Kidney (tissue), 14 donors: ENCODE measurements around the gene TRERF1. TPM values are rescaled to one million over a fixed set of nuclear protein-coding genes. Genes with fewer than 3 reads are reported as not detected.

Experiments
- DNase-seq, 5 donors: peaks; one replicate each; pipeline ENCODE4 v3.0.0-alpha.2; 2013 to 2020
- FAIRE-seq: peaks from 2 replicates; lab custom pipeline; 2012; peaks lifted over from hg19 to GRCh38; lab: Jason Lieb, UNC
- H3K27ac ChIP-seq, 2 donors: one replicate each; pipeline ENCODE4 v1.7.0; 2013; ENCODE audit warnings: low read depth in 2 of 2, low read length in 2 of 2, inconsistent platforms in 1 of 2
- H3K27me3 ChIP-seq: one replicate; pipeline ENCODE4 v1.7.1; 2013; ENCODE audit warnings: low read length, inconsistent platforms; ENCODE audit not compliant: control insufficient read depth, insufficient read depth
- H3K36me3 ChIP-seq, 3 donors: one replicate each; pipeline versions ENCODE4 v1.7.0 to v1.7.1; 2013; ENCODE audit warnings: low read length in 3 of 3, control low read depth in 1 of 3, inconsistent platforms in 1 of 3; ENCODE audit not compliant: insufficient read depth in 3 of 3, control insufficient read depth in 2 of 3
- H3K4me1 ChIP-seq, 3 donors: one replicate each; pipeline versions ENCODE4 v1.7.0 to v1.7.1; 2013; ENCODE audit warnings: low read length in 3 of 3, inconsistent platforms in 1 of 3, low read depth in 1 of 3; ENCODE audit not compliant: control insufficient read depth in 2 of 3, insufficient read depth in 2 of 3
- H3K4me3 ChIP-seq, 3 donors: one replicate each; pipeline versions ENCODE4 v1.7.0 to v1.8.1; 2013; ENCODE audit warnings: low read length in 3 of 3, control low read depth in 1 of 3, inconsistent platforms in 1 of 3
- H3K9ac ChIP-seq, 3 donors: one replicate each; pipeline versions ENCODE4 v1.7.0 to v1.7.1; 2013; ENCODE audit warnings: low read length in 3 of 3, control low read depth in 1 of 3, inconsistent platforms in 1 of 3
- H3K9me3 ChIP-seq, 3 donors: one replicate each; pipeline versions ENCODE4 v1.7.0 to v1.7.1; 2013; ENCODE audit warnings: low read length in 3 of 3, control low read depth in 1 of 3, inconsistent platforms in 1 of 3; ENCODE audit not compliant: control insufficient read depth in 2 of 3, insufficient read depth in 1 of 3
- intact Hi-C: fragments of 100-400 bp; cut with DNase I; formaldehyde crosslinking; loops from one replicate; pipeline ENCODE4 v1.11.1; 2022
- polyA plus RNA-seq: library from polyadenylated mRNA; stranded (reverse); fragments of 350-450 nt; fragmentation: Illumina TruSeq; extraction: RNeasy Lipid Tissue Mini Kit (QIAGEN cat#74804); gene quantifications from one replicate; pipeline ENCODE4 v1.2.3, GENCODE V29; 2014; ENCODE audit warnings: low read depth, low replicate concordance; ENCODE audit not compliant: insufficient read depth
- total RNA-seq: library from RNA; stranded (reverse); fragmentation: NEBNext Ultra II Directional; extraction: Animal tissue kit (Norgen Biotek cat#: 25700); gene quantifications from one replicate; pipeline ENCODE4 v1.2.1, GENCODE V29; 2021
- TF ChIP-seq, protein P1 (sequence below): IDR thresholded peaks from 3 replicates; pipeline ENCODE4 v1.5.1; 2012; ENCODE audit warnings: mild to moderate bottlenecking, moderate library complexity, borderline replicate concordance; ENCODE audit not compliant: insufficient read depth; ENCODE audit errors: extremely low read depth
- donor health status: control.
- donor health status: control.
- donor health status: control.
- donor health status: control.
- donor health status: control.
- donor health status: DM: yes; HTN: yes; CAD: no.
- donor health status: Normal renal cell carcinoma (clear cell type).

Gene TRERF1
- total and polyA plus RNA-seq, 2 donors from 2014 or later, result 1.5 to 8.4 TPM

DNA sequence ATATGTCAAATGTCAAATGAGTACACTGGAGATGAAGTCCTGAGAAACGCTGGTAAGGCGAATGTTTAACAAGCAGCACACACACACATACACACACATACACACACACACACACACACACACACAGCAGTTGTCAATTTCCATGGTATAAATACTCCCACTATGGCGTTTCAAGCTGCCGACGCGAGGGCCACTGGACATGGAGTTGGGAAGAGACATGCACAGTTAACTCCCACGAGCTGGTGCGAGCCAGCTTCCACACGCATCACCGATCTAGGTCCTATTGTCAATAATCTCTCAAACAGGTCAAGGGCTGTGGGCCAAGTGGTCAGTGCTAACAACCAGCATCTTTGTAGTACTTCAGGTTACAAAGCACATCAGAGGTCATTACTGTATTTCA lies 58.9 kb downstream of the TRERF1 start:
- Histone ChIP-seq H3K36me3 (no peaks in the 10 kb centered on the region), H3K27ac (no peak overlapping the region), H3K9ac (no peak overlapping the region), H3K4me1 (peaks cover 0 to 8% (median 2%) of the 10 kb centered on the region in 3 donors), H3K4me3 (no peak overlapping the region), H3K9me3 (no peaks in the 10 kb centered on the region), H3K27me3 (no peaks in the 10 kb centered on the region)
- DNase-seq (peak in 4 of 5 donors; percentile 52 to 68 (median 60)), FAIRE-seq (no peak)
- intact Hi-C loops, result no loop called here
- TF ChIP-seq, protein P1, sequence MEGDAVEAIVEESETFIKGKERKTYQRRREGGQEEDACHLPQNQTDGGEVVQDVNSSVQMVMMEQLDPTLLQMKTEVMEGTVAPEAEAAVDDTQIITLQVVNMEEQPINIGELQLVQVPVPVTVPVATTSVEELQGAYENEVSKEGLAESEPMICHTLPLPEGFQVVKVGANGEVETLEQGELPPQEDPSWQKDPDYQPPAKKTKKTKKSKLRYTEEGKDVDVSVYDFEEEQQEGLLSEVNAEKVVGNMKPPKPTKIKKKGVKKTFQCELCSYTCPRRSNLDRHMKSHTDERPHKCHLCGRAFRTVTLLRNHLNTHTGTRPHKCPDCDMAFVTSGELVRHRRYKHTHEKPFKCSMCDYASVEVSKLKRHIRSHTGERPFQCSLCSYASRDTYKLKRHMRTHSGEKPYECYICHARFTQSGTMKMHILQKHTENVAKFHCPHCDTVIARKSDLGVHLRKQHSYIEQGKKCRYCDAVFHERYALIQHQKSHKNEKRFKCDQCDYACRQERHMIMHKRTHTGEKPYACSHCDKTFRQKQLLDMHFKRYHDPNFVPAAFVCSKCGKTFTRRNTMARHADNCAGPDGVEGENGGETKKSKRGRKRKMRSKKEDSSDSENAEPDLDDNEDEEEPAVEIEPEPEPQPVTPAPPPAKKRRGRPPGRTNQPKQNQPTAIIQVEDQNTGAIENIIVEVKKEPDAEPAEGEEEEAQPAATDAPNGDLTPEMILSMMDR, result no peak

DNA sequence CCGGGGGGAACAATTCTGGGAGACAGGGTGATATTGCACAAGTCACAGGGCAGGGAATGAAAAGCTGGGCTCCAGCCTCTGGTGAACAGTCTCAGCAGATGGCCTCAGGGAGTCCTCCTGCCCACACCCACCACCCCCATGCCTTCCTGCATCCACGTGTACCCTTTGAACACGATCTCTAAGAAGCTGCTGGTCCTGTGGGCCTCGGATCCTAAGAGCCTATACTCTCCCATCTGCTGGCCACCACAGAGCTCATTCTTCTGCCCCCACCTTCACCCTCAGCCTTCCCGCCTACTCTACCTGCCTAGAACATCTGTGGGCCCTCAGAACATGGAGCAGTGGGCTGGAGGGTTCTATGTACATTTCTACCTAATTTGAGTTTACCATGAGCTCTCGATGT lies 60.3 kb downstream of the TRERF1 start:
- DNase-seq (peak in 1 of 5 donors; percentile 23), FAIRE-seq (no peak)
- H3K9ac ChIP-seq, result no peak overlapping the region
- H3K9me3 ChIP-seq, result no peaks in the 10 kb centered on the region
- intact Hi-C loops, result no loop called here
- H3K27ac ChIP-seq, result no peak overlapping the region
- TF ChIP-seq, protein P1, result no peak
- H3K4me3 ChIP-seq, result no peak overlapping the region
- no peaks in the 10 kb centered on the region for H3K36me3 ChIP-seq
- H3K27me3 ChIP-seq, result no peaks in the 10 kb centered on the region
- peaks cover 0 to 8% (median 2%) of the 10 kb centered on the region in 3 donors for H3K4me1 ChIP-seq

DNA sequence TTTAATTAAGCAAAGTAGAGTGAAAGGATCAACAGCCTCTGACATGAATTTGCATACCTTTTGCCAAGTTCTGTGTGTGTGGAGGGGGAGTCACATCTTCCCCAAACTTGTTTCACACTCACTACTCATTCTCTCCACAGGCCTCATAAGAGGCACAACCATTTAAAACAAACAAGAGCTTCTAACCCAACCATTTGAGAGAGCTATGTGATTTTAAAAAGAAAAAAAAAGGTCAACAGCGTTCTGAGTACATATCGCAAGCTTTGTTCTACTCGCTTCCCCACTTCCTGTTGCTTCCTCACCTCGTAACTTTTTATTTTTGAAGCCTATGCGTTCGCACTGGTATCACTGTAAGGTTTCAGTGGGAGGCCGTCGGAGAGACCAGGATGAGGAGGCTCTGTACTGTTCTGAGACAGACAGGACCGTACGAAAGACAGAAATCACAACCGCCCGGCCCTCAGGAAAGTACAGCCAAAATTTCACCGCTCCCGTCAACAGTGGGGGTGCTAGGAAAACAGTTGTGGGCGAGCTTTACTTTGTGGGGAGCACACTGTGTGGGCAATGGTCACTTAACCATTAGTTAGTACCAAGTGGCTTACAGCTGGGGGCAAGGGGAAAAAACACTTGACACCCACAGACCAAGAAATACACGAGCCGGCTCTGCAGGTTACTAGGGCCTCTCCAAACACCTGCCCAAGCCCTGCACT lies 61.3 kb downstream of the TRERF1 start:
- H3K9ac ChIP-seq, result no peak overlapping the region
- no peaks in the 10 kb centered on the region for H3K36me3 ChIP-seq
- peaks cover 0 to 8% (median 2%) of the 10 kb centered on the region in 3 donors for H3K4me1 ChIP-seq
- no peaks in the 10 kb centered on the region for H3K9me3 ChIP-seq
- intact Hi-C loops, result no loop called here
- FAIRE-seq, result no peak
- H3K27me3 ChIP-seq, result no peaks in the 10 kb centered on the region
- no peak for DNase-seq
- H3K27ac ChIP-seq, result no peak overlapping the region
- no peak overlapping the region for H3K4me3 ChIP-seq
- TF ChIP-seq, protein P1, result no peak
